CD4-positive, alpha-beta T cell treated with Interleukin-17A for 1 hour (primary cell): ENCODE data around the gene FGB.

ENCODE experiments used
- DNase-seq: peaks from one replicate; pipeline ENCODE4 v3.0.0-alpha.2; 2020

The FGB gene

GRCh38 chr4:154562697-154563254 is at the start of gene FGB:
Gene FGB, plus strand, starts transcription at chr4:154563011. Its CDS starts 8 bp downstream, at chr4:154563019.
- no peak for DNase-seq

GRCh38 chr4:154516318-154517029 is 46.3 kb upstream of the FGB start:
- no peak for DNase-seq

DNA sequence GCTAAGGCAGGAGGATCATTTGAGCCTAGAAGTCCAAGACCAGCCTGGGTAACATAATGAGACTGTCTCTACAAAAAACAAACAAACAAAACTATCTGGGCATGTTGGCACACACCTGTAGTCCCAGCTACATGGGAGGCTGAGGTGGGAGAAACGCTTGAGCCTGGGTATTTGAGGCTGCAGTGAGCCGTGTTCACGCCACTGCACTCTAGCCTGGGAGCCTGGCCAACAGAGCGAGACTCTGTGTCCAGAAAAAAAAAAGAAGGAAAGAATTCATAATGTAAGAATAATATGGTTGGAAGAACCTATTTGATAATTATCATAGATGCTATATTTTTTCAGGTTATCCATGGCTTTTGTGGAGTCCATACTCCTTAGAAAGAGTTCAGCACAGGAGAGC is 45.2 kb upstream of the FGB start:
- no peak for DNase-seq

GRCh38 chr4:154519214-154519613 is 43.6 kb upstream of the FGB start:
- no peak for DNase-seq

DNA sequence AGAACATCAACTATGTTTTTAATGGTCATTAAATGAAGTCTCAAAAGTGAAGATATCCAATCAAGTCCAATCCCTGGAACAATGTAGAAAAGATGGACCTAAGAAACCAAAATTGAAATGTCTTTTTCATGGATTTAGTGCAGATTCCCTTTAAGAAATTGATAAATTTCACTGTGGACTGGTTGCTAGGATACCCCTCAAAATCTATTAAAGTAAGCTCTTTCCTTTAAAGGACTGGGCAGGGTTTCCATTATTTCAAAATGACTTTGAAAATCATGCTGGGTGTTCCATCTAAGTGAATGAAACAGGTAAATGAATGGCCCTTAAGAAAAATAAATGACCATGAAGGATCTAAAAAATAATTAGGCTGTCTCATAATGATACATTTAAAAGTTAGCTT is 41.2 kb upstream of the FGB start:
- DNase-seq = no peak

DNA sequence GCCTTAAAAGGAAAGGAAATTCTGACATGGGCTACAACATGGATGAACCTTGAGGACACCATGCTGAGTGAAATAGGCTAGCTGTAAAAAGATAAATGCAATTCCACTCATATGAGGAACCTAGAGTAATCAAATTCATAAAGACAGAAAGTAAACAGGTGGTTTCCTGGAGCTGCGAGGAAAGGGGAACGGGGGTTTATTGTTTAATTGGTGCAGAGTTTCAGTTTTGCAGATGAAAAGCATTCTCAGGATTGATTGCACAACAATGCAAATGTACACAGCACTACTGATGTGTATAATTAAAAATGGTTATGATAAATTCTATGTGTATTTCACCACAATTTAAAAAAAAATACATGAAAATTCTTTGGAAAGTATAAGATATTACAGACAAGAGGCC is 36.7 kb upstream of the FGB start:
- no peak for DNase-seq

GRCh38 chr4:154527308-154527707 is 35.5 kb upstream of the FGB start:
- DNase-seq = no peak

GRCh38 chr4:154528869-154529268 is 33.9 kb upstream of the FGB start:
- no peak for DNase-seq

- DNase-seq = no peak
Observed at GRCh38 chr4:154529728-154530519, 32.9 kb upstream of the FGB start.

GRCh38 chr4:154534296-154534695 is 28.5 kb upstream of the FGB start:
- no peak for DNase-seq

DNA sequence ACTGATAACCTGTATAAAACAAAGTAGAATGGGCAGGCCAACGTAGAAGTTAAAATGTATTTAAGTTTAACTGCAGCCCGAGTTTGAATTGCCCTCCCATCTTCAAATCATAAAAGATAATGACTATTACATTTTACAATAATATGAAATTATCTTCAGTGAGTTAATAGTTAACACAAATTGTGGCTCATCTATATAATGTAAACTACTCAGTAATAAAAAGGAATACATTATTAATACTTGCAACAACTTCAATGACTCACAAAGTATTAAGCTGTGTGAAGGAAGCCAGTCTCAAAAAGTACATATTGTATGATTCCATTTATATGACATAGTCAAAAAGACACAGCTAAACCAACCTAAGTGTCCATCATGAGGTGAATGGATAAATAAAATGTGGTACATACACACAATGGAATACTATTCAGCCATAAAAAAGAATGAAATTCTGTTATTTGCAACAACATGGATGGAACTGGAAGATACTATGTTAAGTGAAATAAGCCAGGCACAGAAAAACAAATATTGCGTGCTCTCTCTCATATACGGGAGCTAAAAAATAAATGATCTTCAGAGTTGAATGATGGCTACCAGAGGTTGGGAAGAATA is 20.4 kb upstream of the FGB start:
- DNase-seq = no peak

- DNase-seq = no peak
Observed at GRCh38 chr4:154545689-154546088, 17.1 kb upstream of the FGB start.

- peak; percentile 96 for DNase-seq
Observed at GRCh38 chr4:154549894-154550790, 12.7 kb upstream of the FGB start, which contains the start of gene PLRG1. Gene PLRG1, minus strand, starts transcription at chr4:154550400. Its CDS starts 92 bp downstream, at chr4:154550308.

DNA sequence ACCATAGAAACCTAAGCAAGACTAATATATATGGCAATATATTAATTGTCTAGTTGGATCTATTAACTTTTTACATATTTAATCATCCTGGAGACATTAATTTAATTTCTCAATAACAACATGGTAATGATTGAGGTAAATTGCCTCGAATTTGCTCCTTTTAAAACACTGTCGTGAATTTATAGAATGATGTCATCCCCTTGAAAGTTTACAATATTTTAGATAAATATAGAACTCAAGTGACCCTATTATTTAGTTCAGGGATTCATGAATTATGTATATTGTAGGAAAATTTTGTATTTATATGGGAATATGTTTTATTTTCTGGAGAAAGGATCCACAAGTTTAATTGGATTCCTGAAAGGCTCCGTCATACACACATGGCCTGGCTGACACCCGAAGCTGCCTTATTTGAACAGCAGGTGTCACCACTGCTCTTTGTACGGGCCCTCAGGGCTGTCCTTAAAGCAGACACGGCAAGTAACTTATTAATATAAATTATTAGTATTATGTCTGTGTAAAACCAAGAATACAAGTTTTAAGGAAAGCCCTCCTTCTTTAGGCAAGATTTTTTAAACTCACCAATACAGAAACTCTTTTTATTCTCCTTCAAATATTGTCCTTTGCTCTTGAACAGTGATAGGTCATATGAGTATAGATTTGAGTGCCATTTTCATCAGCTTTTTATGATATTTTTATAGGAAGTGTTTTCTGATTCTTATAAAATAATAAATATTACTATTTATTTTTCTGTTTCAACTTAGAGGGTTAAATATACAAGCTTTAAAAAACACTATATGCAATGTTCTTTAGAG is 10.7 kb upstream of the FGB start:
- peak; percentile 84 for DNase-seq

DNA sequence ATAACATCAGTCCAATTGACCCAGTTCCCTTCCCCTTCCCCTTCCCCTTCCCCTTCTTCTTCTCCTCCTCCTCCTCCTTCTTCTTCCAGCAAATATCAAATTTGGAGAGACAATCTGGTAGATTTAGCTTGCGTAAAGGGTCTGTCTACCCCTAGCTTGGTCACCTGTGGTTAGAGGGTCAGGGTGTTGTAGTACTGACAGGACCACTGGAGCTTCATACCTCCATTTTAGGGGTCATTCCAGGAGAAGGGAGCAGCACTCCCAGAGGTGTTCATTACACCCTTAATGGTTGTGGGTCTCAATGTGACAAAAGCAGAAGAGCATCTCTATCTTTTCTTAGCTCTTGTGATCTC is 3.7 kb upstream of the FGB start:
- no peak for DNase-seq

DNA sequence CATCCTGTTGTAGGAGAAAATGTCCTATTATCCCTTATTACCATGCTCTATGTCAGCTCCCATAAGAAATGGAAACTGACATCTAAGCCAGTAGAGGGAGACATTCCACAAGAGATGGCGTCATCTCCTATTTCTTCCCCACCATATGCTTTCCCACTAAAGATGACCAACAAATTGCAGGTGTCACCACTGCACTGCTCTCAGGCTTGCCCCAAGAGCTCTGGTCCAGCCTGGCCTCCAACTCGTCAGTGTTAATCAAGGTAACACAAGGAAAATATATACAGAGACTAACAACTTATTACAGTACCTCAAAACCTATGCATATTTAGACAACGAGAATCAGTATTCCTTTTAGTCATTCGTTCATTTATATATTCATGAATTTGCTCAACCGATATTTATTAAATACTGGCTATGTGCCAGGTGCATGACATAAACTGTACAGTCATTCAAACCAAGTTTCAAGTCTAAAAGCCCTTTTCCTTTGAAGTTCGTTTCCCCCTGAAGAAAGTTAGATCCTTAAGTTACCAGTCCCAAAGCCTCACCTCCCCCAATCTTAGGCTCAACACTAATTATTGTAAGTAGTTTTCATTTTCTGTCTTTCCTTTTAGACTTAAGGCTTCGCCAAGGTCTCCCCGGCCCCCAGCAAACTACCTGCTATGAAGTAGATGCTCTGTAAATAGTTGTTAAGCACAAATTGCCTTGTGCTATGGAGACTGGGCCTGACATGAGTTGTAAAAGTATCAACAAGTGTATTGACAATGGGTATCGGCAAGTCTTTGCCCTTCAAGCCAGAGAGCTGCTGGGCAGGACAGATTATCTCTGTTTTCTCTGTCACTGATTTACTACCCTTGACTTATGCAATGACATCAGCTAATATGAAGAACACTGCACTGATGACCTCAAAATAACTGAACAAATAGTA is 3.1 kb upstream of the FGB start:
- peak; percentile 33 for DNase-seq

DNA sequence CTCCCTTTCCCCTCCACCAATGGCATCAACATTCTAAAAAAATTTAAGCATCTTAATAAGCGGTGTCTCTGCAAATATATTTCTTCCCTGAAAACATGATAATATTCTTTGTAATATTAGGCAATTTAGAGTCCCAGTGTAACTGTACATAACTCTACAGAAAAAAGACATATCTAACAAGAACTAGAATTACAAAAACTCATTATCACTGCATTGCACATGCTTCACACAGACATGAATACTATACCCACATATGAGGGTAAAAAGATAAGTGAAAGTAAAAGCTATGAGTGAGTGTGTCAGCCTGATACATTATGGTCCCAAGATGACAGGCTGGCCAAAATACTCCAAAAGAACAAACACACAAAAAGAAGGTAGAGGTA is 2.4 kb upstream of the FGB start:
- DNase-seq = no peak

DNA sequence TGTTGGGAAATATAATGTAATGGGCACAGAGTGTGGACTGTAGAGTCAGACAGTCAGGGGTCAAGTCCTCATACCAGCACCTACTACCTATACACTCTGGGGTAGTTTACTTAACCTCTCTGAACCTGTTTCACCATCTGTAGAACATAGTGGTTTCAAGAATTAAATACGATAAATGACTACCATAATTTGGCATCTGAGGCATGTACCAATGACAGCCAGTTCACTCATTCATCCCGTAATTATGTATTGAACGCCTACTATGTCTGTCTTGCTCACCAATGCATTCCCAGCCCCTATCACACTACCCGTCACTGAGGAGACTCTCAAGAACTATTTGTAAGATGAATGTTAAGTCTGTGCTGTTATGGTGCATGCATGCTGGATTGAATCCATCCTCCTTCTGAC is 2.0 kb upstream of the FGB start:
- DNase-seq = no peak

DNA sequence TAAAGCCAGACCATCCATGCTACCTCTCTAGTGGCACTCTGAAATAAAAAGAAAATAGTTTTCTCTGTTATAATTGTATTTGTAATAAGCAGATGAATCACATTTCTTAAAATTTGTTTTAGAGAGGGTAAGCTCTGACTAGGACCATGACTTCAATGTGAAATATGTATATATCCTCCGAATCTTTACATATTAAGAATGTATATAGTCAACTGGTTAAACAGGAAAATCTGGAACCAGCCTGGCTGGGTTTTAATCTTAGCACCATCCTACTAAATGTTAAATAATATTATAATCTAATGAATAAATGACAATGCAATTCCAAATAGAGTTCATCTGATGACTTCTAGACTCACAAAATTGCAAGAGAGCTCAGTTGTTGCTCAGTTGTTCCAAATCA is 1.5 kb downstream of the FGB start:
- DNase-seq = no peak

GRCh38 chr4:154565704-154566103 is 2.9 kb downstream of the FGB start:
- DNase-seq = no peak
